Superior temporal gyrus (tissue), 1 donor: ENCODE measurements around the gene NOTCH4.

Experiments
- DNase-seq: peaks from one replicate; pipeline ENCODE4 v3.0.0-alpha.2; 2016; ENCODE audit errors: extremely low spot score

The NOTCH4 gene

DNA sequence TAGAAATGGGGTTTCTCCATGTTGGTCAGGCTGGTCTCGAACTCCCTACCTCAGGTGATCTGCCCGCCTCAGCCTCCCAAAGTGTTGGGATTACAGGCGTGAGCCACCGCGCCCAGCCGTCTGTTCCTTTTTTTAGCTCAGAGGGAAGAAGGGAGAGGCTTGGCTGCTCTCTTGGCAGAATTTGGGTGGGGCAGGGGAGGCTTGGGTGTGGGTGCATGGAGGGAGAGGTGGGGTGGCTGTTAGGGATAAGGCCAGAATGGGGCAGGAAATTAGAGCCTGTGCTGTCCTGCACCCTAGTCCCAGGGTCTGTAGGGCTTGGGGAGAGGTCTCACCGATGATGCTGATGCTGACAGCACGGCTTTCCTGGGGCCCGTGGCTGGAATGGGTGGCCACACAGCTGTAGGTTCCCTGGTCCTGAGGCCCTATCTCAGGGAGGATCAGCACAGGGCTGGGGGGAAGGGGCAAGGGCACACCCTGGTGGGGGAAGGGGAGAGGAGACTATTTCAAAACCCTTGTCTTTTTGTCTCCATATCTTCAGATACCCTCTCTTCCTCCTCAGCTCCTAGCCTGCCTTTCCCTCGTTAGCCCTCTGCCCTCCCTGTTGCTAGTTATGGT lies 41.8 kb downstream of the NOTCH4 start:
- no peak for DNase-seq

DNA sequence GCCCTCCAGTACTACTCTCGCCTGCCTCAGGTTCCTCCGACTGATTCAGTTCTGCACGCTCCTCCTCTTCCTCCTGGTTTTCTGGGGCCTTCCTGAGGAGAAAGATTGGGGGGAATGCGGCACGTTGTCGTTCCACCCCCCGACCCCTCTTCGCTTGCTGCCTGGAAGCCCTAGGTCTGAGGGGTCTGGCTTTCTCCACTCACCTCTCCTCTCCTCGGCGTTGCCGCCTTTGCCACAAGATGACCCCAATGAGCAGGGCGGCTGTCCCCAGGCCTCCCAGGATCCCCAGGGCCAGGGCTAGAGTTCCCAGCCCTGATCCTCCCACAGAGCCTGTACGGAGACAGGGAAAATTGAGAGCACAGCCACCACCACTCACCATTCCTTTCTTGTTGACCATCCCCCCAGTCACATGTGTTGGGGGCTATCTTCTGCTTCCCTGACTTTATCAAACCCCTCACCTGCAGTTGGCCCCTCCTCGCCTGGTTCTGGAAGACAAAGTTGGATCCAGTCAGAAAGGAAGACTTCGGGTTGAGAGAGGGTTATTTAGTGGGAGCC lies 42.6 kb downstream of the NOTCH4 start:
- DNase-seq = no peak

- DNase-seq = no peak
Measured at GRCh38 chr6:32179766-32180405, 44.0 kb downstream of the NOTCH4 start.

DNA sequence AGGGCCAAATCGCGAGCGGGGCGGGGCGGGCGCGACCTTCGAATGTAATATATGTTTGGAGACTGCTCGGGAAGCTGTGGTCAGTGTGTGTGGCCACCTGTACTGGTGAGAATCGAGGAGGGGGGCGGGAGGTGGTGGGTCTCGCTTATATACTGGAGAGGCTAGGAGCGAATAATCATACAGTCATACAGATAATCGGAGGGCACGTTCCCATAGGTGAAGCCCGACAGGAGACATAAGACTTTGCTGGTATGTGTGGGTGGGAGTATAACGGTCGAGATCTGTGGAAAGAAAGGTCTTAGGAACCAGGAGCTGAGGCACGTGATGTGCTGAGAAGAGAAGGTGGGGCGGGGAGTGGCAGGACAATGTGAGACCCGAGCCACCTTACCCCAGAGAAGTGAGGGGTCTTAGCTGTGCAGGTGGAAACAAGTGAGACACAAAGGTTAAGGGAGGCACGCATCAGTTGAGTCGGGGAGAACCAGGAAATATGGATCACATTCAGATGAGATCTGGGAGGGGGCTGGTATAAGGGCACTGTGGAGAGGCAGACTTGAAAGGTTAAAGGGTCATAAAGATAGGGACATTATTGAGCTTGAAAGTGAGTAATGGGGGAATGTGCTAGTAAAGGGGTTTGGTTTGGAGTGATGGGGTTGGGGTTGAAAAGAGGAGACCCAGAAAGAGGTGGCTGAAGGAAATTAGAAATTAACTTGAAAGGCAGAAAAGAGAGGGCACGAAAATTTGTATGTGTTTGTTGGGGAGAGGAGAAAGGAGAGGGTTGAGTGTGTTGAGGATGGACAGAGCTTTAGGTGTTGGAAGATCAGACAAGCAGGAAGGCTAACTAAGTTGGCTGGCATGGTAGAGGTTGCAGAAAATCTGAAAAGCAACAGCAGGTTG lies 45.1 kb downstream of the NOTCH4 start:
- DNase-seq = no peak

GRCh38 chr6:32177788-32178546 lies 45.9 kb downstream of the NOTCH4 start, which contains the start of gene RNF5:
TSS of gene RNF5 (plus strand) at chr6:32178405. CDS start at chr6:32178512, 107 bp downstream.
- peak; percentile 100 for DNase-seq

- no peak for DNase-seq
Measured at GRCh38 chr6:32177183-32177787, 46.6 kb downstream of the NOTCH4 start.

- DNase-seq = peak; percentile 55
Measured at GRCh38 chr6:32176476-32177182, 47.2 kb downstream of the NOTCH4 start.

DNA sequence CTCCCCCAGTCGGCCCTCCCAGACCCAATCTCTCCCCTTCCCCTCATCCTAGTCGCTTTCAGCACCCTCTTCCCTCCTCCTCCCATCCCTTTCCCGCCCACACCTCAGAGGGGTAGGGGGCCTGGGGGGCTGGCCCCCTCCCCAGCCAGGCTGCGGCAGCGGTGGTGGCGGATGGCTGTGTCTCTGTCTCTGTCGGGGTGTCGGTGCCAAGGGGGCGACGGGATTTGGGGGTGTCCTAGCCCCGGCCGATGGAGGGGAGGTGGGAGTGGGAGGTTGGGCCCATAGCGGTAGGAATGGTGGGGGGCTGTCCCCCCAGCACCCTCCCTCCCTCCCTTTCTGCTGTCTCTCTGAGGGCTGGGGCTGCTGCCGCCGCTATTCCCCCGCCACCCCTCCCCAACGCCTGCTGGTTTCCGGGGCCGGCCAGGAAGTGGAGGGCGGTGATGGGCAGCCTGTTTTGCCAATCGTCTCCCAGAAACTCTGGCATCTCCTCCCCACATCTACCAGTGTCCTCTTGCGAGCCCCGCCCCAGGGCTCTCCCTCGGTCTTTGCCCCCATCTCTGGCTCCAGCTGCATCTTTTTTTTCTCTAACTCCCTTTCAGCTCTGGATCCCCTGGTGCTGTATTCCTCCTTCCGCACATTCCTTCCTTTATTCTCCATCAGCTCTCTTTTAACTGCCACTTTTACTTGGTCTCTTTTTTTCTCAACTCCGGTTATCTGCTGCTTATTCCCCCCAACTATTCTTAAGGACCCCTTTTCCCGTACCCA lies 48.0 kb downstream of the NOTCH4 start, which contains the start of gene AGPAT1:
AGPAT1 (minus strand) TSS at position 374 of the 765 bp plus-strand sequence. CDS start 4,588 bp downstream, outside the sequence.
- DNase-seq = peak; percentile 98

DNA sequence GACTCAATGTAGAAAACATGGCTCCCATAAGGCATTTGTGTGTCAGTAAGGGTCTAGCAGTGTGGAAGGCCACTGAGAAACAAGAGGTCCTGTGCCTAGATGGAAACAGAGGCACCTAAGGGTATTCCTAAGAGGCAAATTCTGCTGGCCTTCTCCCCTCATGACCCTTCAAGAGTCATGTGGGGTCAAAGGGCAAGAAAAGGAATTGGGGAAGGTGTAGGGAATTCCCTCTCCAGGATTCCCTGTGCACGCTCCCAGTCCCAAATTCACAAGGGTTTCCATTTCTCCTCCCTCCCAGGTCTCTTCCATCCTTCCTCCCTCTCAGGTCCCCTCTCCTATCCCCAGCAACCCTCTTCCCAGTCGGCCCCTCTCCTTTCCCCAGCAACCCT lies 48.6 kb downstream of the NOTCH4 start:
- no peak for DNase-seq

- no peak for DNase-seq
Measured at GRCh38 chr6:32174416-32174815, 49.5 kb downstream of the NOTCH4 start.

DNA sequence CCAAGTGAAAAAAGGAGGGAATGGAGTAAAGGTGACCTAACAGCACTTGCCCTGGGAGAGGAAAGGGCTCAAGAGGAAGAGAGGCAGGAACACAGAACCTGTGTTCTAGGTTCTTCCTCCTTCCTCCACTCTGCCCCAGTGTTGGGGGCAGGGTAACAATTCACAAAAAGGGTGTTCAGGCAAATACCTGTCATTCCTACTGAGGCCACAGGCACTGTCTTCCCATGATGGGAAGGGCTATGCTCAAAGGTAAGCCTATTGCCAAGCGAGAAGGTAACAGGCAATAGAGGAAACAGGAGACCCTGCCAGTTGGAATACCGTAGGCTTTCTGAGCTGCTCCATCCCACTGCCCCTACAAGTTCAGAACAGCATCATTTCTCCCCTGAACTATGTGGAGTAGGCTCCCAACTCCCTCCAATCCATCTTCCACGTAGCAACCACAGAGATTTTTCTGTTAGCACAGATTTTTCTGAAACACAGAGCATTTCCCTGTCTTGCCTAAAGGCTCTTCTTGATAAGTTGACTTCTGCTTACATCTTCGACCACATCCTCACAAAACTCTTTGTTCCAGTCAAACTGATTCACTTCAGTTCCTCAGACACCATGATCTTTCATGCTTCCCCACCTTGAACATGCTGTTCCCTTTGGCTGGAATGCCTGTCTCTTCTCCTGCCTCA lies 50.7 kb downstream of the NOTCH4 start:
- DNase-seq = no peak

- DNase-seq = no peak
Measured at GRCh38 chr6:32171234-32171633, 52.6 kb downstream of the NOTCH4 start.

DNA sequence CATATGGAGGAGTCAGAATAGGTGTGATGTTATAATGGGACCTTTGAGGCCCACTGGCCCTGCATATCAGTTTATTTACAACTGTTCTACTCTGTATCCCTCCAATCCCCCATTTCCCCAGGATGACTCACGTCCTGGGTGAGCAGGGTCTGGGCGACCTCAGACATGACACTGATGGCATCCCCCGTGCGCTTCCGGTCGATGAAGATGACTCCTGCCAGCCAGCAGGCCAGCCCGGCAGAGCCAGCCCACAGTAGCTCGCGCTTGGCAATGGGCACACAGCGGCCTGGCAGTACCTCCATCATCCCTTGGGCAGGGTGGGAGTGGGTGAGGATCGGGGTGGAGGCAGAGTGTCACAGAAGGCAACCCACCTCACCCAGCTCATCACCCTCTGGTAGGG lies 53.6 kb downstream of the NOTCH4 start:
- DNase-seq = no peak

GRCh38 chr6:32168807-32169591 lies 54.9 kb downstream of the NOTCH4 start:
- DNase-seq = no peak

- no peak for DNase-seq
Measured at GRCh38 chr6:32168350-32168749, 55.5 kb downstream of the NOTCH4 start.

- DNase-seq = no peak
Measured at GRCh38 chr6:32167761-32168262, 56.1 kb downstream of the NOTCH4 start.

DNA sequence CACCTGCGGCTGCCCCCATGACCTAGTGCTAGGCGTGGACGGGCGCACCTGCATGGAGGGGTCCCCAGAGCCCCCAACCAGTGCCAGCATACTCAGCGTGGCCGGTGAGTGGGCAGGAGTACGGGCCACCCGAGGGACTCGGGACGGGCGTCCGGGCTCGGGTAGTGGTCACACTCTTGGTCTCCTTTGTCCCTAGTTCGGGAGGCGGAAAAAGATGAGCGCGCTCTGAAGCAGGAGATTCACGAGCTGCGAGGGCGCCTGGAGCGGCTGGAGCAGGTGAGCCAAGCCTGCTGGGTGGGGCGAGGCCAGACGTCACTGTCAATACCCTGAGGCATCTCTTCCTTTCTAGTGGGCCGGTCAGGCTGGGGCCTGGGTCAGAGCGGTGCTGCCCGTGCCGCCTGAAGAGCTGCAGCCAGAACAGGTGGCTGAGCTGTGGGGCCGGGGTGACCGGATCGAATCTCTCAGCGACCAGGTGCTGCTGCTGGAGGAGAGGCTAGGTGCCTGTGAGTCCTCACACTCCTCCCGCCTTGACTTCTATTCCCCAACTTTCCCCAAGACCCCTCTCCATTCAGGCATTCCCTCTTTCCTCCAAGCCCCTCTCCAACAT lies 56.6 kb downstream of the NOTCH4 start:
- no peak for DNase-seq
